ENCODE data around the gene SNRNP48. TPM values are rescaled to one million over a fixed set of nuclear protein-coding genes. Genes with fewer than 3 reads are reported as not detected.

Gene SNRNP48
- polyA plus RNA-seq, 1 donor (not counting 4 experiments of a cell fraction or from before 2014, with no cell fraction given) = 12.2 TPM

GRCh38 chr6:7559196-7559595 is 30.8 kb upstream of the SNRNP48 start:
- Histone ChIP-seq H3K79me2 (ENCODE audit: control insufficient read depth, insufficient read depth, low read length) (peaks cover 86% of the 10 kb centered on the region), H3K4me3 (ENCODE audit: control insufficient read depth in 2 of 3, extremely low read depth in 1 of 3, insufficient read depth in 2 of 3, low read depth in 1 of 3, low read length in 3 of 3) (no peak overlapping the region), H3K27me3 (ENCODE audit: control insufficient read depth, extremely low read depth, insufficient read depth, low read length) (no peaks in the 10 kb centered on the region), H4K20me1 (ENCODE audit: control insufficient read depth, extremely low read depth, insufficient read depth, low read length) (peaks cover 12% of the 10 kb centered on the region), H3K9me1 (ENCODE audit: control insufficient read depth, extremely low read depth, insufficient read depth, low read length) (peaks cover 2% of the 10 kb centered on the region), H3K9me3 (ENCODE audit: control insufficient read depth, low read depth, low read length) (no peaks in the 10 kb centered on the region), H3K4me1 (ENCODE audit: control insufficient read depth, extremely low read depth, insufficient read depth, low read length) (peaks cover 12% of the 10 kb centered on the region), H3K36me3 (ENCODE audit: control insufficient read depth in 2 of 2, extremely low read depth in 1 of 2, insufficient read depth in 2 of 2, low read length in 2 of 2) (peaks cover 53 to 64% of the 10 kb centered on the region in 2 experiments), H3K27ac (ENCODE audit: control insufficient read depth, insufficient read depth, low read length) (peak overlapping the region; percentile 28), H2AFZ (ENCODE audit: control insufficient read depth, low read length) (no peak overlapping the region), H3K4me2 (ENCODE audit: control insufficient read depth, extremely low read depth, insufficient read depth, low read depth, low read length) (no peak overlapping the region), H3K9ac (ENCODE audit: control insufficient read depth, extremely low read depth, insufficient read depth, low read length) (no peak overlapping the region)
- FAIRE-seq = no peak
- DNase-seq (ENCODE audit: low read depth, low spot score) = no peak
- dilution Hi-C loops (cut with MboI; ENCODE audit: extremely low pct_ligation_motif_present, low sequenced_read_pairs) = no loop called here
- no peak for TF ChIP-seq EZH2 (IDR thresholded peaks at IDR 0.05; ENCODE audit: low read length)
- TF ChIP-seq CTCF (optimal IDR thresholded peaks at IDR 0.05 in 1 of 3, IDR thresholded peaks at IDR 0.05 in 1 of 3, conservative IDR thresholded peaks at IDR 0.05 in 1 of 3; ENCODE audit: extremely low read depth in 1 of 3, insufficient read depth in 2 of 3, low read length in 3 of 3) = no peak

- Histone ChIP-seq H3K4me1 (ENCODE audit: control insufficient read depth, extremely low read depth, insufficient read depth, low read length) (peaks cover 6% of the 10 kb centered on the region), H3K27me3 (ENCODE audit: control insufficient read depth, extremely low read depth, insufficient read depth, low read length) (no peaks in the 10 kb centered on the region), H3K27ac (ENCODE audit: control insufficient read depth, insufficient read depth, low read length) (no peak overlapping the region), H3K36me3 (ENCODE audit: control insufficient read depth in 2 of 2, extremely low read depth in 1 of 2, insufficient read depth in 2 of 2, low read length in 2 of 2) (peaks cover 53 to 64% of the 10 kb centered on the region in 2 experiments), H3K9me1 (ENCODE audit: control insufficient read depth, extremely low read depth, insufficient read depth, low read length) (peaks cover 2% of the 10 kb centered on the region), H4K20me1 (ENCODE audit: control insufficient read depth, extremely low read depth, insufficient read depth, low read length) (peaks cover 9% of the 10 kb centered on the region), H3K4me3 (ENCODE audit: control insufficient read depth in 2 of 3, extremely low read depth in 1 of 3, insufficient read depth in 2 of 3, low read depth in 1 of 3, low read length in 3 of 3) (no peak overlapping the region), H3K9ac (ENCODE audit: control insufficient read depth, extremely low read depth, insufficient read depth, low read length) (no peak overlapping the region), H3K79me2 (ENCODE audit: control insufficient read depth, insufficient read depth, low read length) (peaks cover 81% of the 10 kb centered on the region), H3K9me3 (ENCODE audit: control insufficient read depth, low read depth, low read length) (no peaks in the 10 kb centered on the region), H2AFZ (ENCODE audit: control insufficient read depth, low read length) (no peak overlapping the region), H3K4me2 (ENCODE audit: control insufficient read depth, extremely low read depth, insufficient read depth, low read depth, low read length) (no peak overlapping the region)
- FAIRE-seq = no peak
- dilution Hi-C loops (cut with MboI; ENCODE audit: extremely low pct_ligation_motif_present, low sequenced_read_pairs) = no loop called here
- TF ChIP-seq CTCF (optimal IDR thresholded peaks at IDR 0.05 in 1 of 3, IDR thresholded peaks at IDR 0.05 in 1 of 3, conservative IDR thresholded peaks at IDR 0.05 in 1 of 3; ENCODE audit: extremely low read depth in 1 of 3, insufficient read depth in 2 of 3, low read length in 3 of 3) (no peak), EZH2 (IDR thresholded peaks at IDR 0.05; ENCODE audit: low read length) (no peak)
- no peak for DNase-seq (ENCODE audit: low read depth, low spot score)
Measured at GRCh38 chr6:7559651-7560385, 30.2 kb upstream of the SNRNP48 start.
